Astrocyte (in vitro differentiated cells and primary cell): ENCODE measurements around the gene HTR4. TPM values are rescaled to one million over a fixed set of nuclear protein-coding genes. Genes with fewer than 3 reads are reported as not detected.

Experiments
- DNase-seq: peaks from one replicate; pipeline ENCODE4 v3.0.0-alpha.2; 2010; ENCODE audit warnings: low read depth
- FAIRE-seq: peaks from 2 replicates; lab custom pipeline; 2011; peaks lifted over from hg19 to GRCh38; lab: Jason Lieb, UNC
- H2AFZ ChIP-seq: 2 replicates; pipeline ENCODE4 v1.6.0; 2012; ENCODE audit warnings: low read depth, low read length, inconsistent platforms
- H3K27ac ChIP-seq: 2 replicates; pipeline ENCODE4 v1.5.1; 2011; ENCODE audit warnings: low read depth, low read length, inconsistent platforms
- H3K27me3 ChIP-seq: 2 replicates; pipeline ENCODE4 v1.6.0; 2011; ENCODE audit warnings: low read length, inconsistent platforms; ENCODE audit not compliant: insufficient read depth
- H3K36me3 ChIP-seq: 2 replicates; pipeline ENCODE4 v1.5.1; 2011; ENCODE audit warnings: low read length, inconsistent platforms; ENCODE audit not compliant: insufficient read depth
- H3K4me1 ChIP-seq: 2 replicates; pipeline ENCODE4 v1.5.1; 2011; ENCODE audit warnings: low read length, inconsistent platforms; ENCODE audit not compliant: insufficient read depth
- H3K4me2 ChIP-seq: 2 replicates; pipeline ENCODE4 v1.6.0; 2012; ENCODE audit warnings: low read length, inconsistent platforms
- H3K4me3 ChIP-seq: 2 replicates; pipeline ENCODE4 v1.5.1; 2011; ENCODE audit warnings: low read depth, mild to moderate bottlenecking, low read length, inconsistent platforms; ENCODE audit not compliant: insufficient read depth
- H3K79me2 ChIP-seq: 2 replicates; pipeline ENCODE4 v1.6.0; 2012; ENCODE audit warnings: mild to moderate bottlenecking, low read length, inconsistent platforms; ENCODE audit not compliant: insufficient read depth
- H3K9ac ChIP-seq: 2 replicates; pipeline ENCODE4 v1.6.0; 2012; ENCODE audit warnings: mild to moderate bottlenecking, low read length, inconsistent platforms
- H3K9me3 ChIP-seq: 2 replicates; pipeline ENCODE4 v1.5.1; 2012; ENCODE audit warnings: low read depth, mild to moderate bottlenecking, low read length, inconsistent platforms; ENCODE audit not compliant: insufficient read depth
- H4K20me1 ChIP-seq: 2 replicates; pipeline ENCODE4 v1.6.0; 2012; ENCODE audit warnings: low read length, inconsistent platforms; ENCODE audit not compliant: insufficient read depth
- H3K27ac Mint-ChIP-seq: one replicate; pipeline ENCODE4 v1.8.0; 2021; ENCODE audit warnings: mild to moderate bottlenecking, mixed read lengths; ENCODE audit not compliant: unreplicated experiment
- H3K27me3 Mint-ChIP-seq: one replicate; pipeline ENCODE4 v1.8.0; 2021; ENCODE audit warnings: low read depth, mixed read lengths; ENCODE audit not compliant: unreplicated experiment
- H3K36me3 Mint-ChIP-seq: one replicate; pipeline ENCODE4 v1.8.0; 2021; ENCODE audit warnings: low read depth, mixed read lengths; ENCODE audit not compliant: unreplicated experiment
- H3K4me1 Mint-ChIP-seq: one replicate; pipeline ENCODE4 v1.8.0; 2021; ENCODE audit warnings: low read depth, mixed read lengths; ENCODE audit not compliant: unreplicated experiment
- H3K4me3 Mint-ChIP-seq: one replicate; pipeline ENCODE4 v1.8.0; 2021; ENCODE audit warnings: mild to moderate bottlenecking, moderate library complexity, mixed read lengths; ENCODE audit not compliant: unreplicated experiment
- H3K9me3 Mint-ChIP-seq: one replicate; pipeline ENCODE4 v1.8.0; 2021; ENCODE audit warnings: mild to moderate bottlenecking, mixed read lengths; ENCODE audit not compliant: unreplicated experiment
- CTCF ChIP-seq: IDR thresholded peaks from 2 replicates; pipeline ENCODE4 v1.5.1; 2011; ENCODE audit warnings: low read depth, mild to moderate bottlenecking, inconsistent platforms, low read length, moderate library complexity; ENCODE audit not compliant: insufficient read depth
- EZH2 ChIP-seq: IDR thresholded peaks from 2 replicates; pipeline ENCODE4 v1.6.1; 2012; ENCODE audit warnings: mild to moderate bottlenecking, low read length, inconsistent platforms; ENCODE audit not compliant: insufficient read depth
- total RNA-seq: library from RNA; stranded (reverse); gene quantifications from 2 replicates; pipeline ENCODE4 v1.2.1, GENCODE V29; 2021

The HTR4 gene
- total RNA-seq, 1 donor from 2014 or later: not detected

GRCh38 chr5:148524721-148525120, 129.6 kb downstream of the HTR4 start:
- FAIRE-seq (no peak), DNase-seq (no peak)
- no peaks in the 10 kb centered on the region for H3K36me3 ChIP-seq
- no peaks in the 10 kb centered on the region for H4K20me1 ChIP-seq
- peaks cover 9% of the 10 kb centered on the region for H3K9me3 Mint-ChIP-seq
- H3K4me3 ChIP-seq: no peak overlapping the region
- no peaks in the 10 kb centered on the region for H3K79me2 ChIP-seq
- peaks cover 3% of the 10 kb centered on the region for H3K9me3 ChIP-seq
- H3K36me3 Mint-ChIP-seq: no peaks in the 10 kb centered on the region
- no peak for TF ChIP-seq CTCF
- no peak for TF ChIP-seq EZH2
- no peak overlapping the region for H3K4me2 ChIP-seq
- no peak overlapping the region for H3K4me3 Mint-ChIP-seq
- no peak overlapping the region for H3K9ac ChIP-seq
- H3K27ac ChIP-seq: no peak overlapping the region
- H3K4me1 ChIP-seq: no peaks in the 10 kb centered on the region
- no peak overlapping the region for H2AFZ ChIP-seq
- no peaks in the 10 kb centered on the region for H3K27me3 Mint-ChIP-seq
- no peaks in the 10 kb centered on the region for H3K4me1 Mint-ChIP-seq
- H3K27me3 ChIP-seq: no peaks in the 10 kb centered on the region
- H3K27ac Mint-ChIP-seq: no peak overlapping the region

- Mint-ChIP-seq H3K9me3 (peaks cover 3% of the 10 kb centered on the region), H3K4me1 (no peaks in the 10 kb centered on the region), H3K27me3 (no peaks in the 10 kb centered on the region), H3K27ac (no peak overlapping the region), H3K4me3 (no peak overlapping the region), H3K36me3 (no peaks in the 10 kb centered on the region)
- no peak overlapping the region for H3K4me3 ChIP-seq
- H3K79me2 ChIP-seq: no peaks in the 10 kb centered on the region
- H3K4me1 ChIP-seq: no peaks in the 10 kb centered on the region
- no peaks in the 10 kb centered on the region for H3K36me3 ChIP-seq
- no peak for DNase-seq
- no peak overlapping the region for H3K4me2 ChIP-seq
- no peaks in the 10 kb centered on the region for H3K27me3 ChIP-seq
- no peaks in the 10 kb centered on the region for H3K9me3 ChIP-seq
- FAIRE-seq: no peak
- H3K9ac ChIP-seq: no peak overlapping the region
- no peaks in the 10 kb centered on the region for H4K20me1 ChIP-seq
- H2AFZ ChIP-seq: no peak overlapping the region
- TF ChIP-seq CTCF (no peak), EZH2 (no peak)
- H3K27ac ChIP-seq: no peak overlapping the region
These were observed 131.2 kb downstream of the HTR4 start for GRCh38 chr5:148523139-148523538.

- Mint-ChIP-seq H3K4me3 (no peak overlapping the region), H3K27me3 (no peaks in the 10 kb centered on the region), H3K9me3 (no peaks in the 10 kb centered on the region), H3K4me1 (peaks cover 4% of the 10 kb centered on the region), H3K27ac (no peak overlapping the region), H3K36me3 (no peaks in the 10 kb centered on the region)
- DNase-seq: no peak
- Histone ChIP-seq H3K9ac (no peak overlapping the region), H3K79me2 (no peaks in the 10 kb centered on the region), H3K27ac (no peak overlapping the region), H3K4me3 (no peak overlapping the region), H3K36me3 (no peaks in the 10 kb centered on the region), H3K4me1 (no peaks in the 10 kb centered on the region), H2AFZ (no peak overlapping the region), H3K9me3 (no peaks in the 10 kb centered on the region), H3K27me3 (no peaks in the 10 kb centered on the region), H4K20me1 (no peaks in the 10 kb centered on the region), H3K4me2 (no peak overlapping the region)
- FAIRE-seq: no peak
- TF ChIP-seq EZH2 (no peak), CTCF (no peak)
These were observed 138.9 kb downstream of the HTR4 start for GRCh38 chr5:148515460-148515859.
